ENCODE measurements around the gene FAM76B.

DNA sequence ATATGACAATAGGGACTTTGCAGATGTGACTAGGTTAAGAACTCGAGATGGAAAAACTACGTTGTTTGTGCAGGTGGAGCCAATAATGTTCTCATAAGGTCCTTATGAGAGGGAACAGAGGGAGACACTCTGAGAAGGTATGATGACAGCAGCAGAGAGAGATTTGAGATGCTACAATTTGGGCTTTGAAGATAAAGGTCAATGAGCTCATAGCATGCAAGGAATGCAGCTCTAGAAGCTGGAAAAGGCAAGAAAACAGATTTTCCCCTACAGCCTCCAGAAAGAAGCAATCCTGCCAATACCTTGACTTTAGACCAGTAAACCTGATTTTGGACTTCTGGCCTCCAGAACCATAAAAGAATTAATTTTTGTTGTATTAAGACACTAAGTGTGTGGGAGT is 21.1 kb downstream of the FAM76B start:
- TF ChIP-seq CTCF (IDR thresholded peaks at IDR 0.05; ENCODE audit: low read depth, low read length): no peak
- no peak for TF ChIP-seq POLR2A (IDR thresholded peaks at IDR 0.05; ENCODE audit: extremely low read depth, insufficient read length)
- TF ChIP-seq, protein P1, sequence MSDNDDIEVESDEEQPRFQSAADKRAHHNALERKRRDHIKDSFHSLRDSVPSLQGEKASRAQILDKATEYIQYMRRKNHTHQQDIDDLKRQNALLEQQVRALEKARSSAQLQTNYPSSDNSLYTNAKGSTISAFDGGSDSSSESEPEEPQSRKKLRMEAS (IDR thresholded peaks at IDR 0.05; ENCODE audit: low read depth, low read length): no peak
- no peak for TF ChIP-seq MYC (IDR thresholded peaks at IDR 0.05; ENCODE audit: low read depth, low read length)
